Cardiac muscle cell (in vitro differentiated cells and primary cell): Measurements from ENCODE around the gene ARHGAP4. TPM values are rescaled to one million over a fixed set of nuclear protein-coding genes. Genes with fewer than 3 reads are reported as not detected.

Experiments
- DNase-seq, 2 donors: peaks; one replicate each; pipeline versions ENCODE4 v3.0.0 to v3.0.0-alpha.2; 2010 to 2017; ENCODE audit warnings: low read depth in 1 of 2, low spot score in 1 of 2
- H3K27ac ChIP-seq: fragments of 200-600 bp; sonication (generic); 2 replicates; pipeline ENCODE4 v1.5.1; 2016
- H3K27me3 ChIP-seq: fragments of 200-600 bp; sonication (generic); 2 replicates; pipeline ENCODE4 v1.6.0; 2016; ENCODE audit warnings: control low read depth
- H3K36me3 ChIP-seq: fragments of 200-600 bp; sonication (generic); 2 replicates; pipeline ENCODE4 v1.5.1; 2016; ENCODE audit warnings: control low read depth
- H3K4me1 ChIP-seq: fragments of 200-600 bp; sonication (generic); 2 replicates; pipeline ENCODE4 v1.8.1; 2017; ENCODE audit warnings: low read depth, mild to moderate bottlenecking, mixed run types
- H3K4me3 ChIP-seq: fragments of 200-600 bp; sonication (generic); 2 replicates; pipeline ENCODE4 v1.5.1; 2016; ENCODE audit warnings: mild to moderate bottlenecking
- H3K9me3 ChIP-seq: fragments of 200-600 bp; sonication (generic); 2 replicates; pipeline ENCODE4 v1.5.1; 2017; ENCODE audit warnings: low read depth, mild to moderate bottlenecking, control low read depth
- polyA plus RNA-seq: library from polyadenylated mRNA; unstranded; fragments of >200 nt; fragmentation: Nextera tagmentation; extraction: Ambion mirVana; gene quantifications from 2 replicates; pipeline ENCODE4 v1.2.1, GENCODE V29; 2016
- total RNA-seq: library from RNA; depleted of rRNA; stranded (reverse); fragments of >200 nt; gene quantifications from 2 replicates; pipeline ENCODE4 v1.2.3, GENCODE V29; 2016
- TF ChIP-seq, protein P1 (sequence below): IDR thresholded peaks from 2 replicates; pipeline ENCODE4 v1.5.1; 2012; ENCODE audit warnings: low read depth, mild to moderate bottlenecking, low read length

Gene ARHGAP4
- total and polyA plus RNA-seq, 2 experiments from 2014 or later, result 16.5 to 47.4 TPM

DNA sequence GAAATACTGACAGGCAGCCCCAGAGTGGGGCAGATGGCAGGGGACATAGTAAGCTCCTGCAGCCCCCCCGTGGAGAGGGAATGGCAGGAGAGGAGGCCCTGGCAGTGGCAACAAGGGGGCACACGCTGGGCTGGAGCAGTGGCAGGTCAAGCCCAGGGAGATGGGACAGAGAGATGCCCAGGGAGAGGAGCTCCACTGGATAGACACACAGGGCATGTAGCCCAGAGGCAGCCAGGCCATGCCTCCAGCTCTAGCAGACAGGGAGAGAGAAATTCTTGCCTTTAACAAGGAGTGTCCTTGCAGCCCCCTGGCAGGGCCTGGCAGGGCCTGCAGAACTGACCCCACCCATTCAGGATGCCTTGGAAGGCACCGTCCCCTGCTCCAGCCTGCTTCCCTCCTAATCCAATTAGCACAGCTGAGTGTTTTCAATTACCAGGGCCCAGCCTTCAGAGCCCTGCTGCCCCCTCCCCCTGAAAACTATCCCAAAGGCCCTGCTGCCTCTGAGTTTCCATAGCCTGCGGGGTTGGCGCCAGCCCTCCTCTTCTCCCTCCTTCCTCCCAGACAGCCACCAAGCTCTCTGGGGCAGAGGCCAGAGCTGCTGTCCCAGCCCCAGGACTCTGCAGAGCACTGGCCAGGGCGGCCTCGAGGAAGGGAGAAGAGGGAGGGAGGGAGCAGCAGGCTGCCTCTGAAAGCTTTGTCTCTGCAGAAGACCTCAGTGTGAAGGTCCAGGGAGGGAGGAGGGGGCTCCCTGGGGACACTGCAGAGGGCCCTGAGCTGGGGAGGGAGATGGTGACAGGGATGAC is 52.6 kb downstream of the ARHGAP4 start:
- no peaks in the 10 kb centered on the region for H3K9me3 ChIP-seq
- peak in 1 of 2 donors; percentile 11 for DNase-seq
- H3K27me3 ChIP-seq, result no peaks in the 10 kb centered on the region
- no peaks in the 10 kb centered on the region for H3K36me3 ChIP-seq
- no peaks in the 10 kb centered on the region for H3K4me1 ChIP-seq
- no peak overlapping the region for H3K4me3 ChIP-seq
- no peak overlapping the region for H3K27ac ChIP-seq
- TF ChIP-seq, protein P1, sequence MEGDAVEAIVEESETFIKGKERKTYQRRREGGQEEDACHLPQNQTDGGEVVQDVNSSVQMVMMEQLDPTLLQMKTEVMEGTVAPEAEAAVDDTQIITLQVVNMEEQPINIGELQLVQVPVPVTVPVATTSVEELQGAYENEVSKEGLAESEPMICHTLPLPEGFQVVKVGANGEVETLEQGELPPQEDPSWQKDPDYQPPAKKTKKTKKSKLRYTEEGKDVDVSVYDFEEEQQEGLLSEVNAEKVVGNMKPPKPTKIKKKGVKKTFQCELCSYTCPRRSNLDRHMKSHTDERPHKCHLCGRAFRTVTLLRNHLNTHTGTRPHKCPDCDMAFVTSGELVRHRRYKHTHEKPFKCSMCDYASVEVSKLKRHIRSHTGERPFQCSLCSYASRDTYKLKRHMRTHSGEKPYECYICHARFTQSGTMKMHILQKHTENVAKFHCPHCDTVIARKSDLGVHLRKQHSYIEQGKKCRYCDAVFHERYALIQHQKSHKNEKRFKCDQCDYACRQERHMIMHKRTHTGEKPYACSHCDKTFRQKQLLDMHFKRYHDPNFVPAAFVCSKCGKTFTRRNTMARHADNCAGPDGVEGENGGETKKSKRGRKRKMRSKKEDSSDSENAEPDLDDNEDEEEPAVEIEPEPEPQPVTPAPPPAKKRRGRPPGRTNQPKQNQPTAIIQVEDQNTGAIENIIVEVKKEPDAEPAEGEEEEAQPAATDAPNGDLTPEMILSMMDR, result no peak

DNA sequence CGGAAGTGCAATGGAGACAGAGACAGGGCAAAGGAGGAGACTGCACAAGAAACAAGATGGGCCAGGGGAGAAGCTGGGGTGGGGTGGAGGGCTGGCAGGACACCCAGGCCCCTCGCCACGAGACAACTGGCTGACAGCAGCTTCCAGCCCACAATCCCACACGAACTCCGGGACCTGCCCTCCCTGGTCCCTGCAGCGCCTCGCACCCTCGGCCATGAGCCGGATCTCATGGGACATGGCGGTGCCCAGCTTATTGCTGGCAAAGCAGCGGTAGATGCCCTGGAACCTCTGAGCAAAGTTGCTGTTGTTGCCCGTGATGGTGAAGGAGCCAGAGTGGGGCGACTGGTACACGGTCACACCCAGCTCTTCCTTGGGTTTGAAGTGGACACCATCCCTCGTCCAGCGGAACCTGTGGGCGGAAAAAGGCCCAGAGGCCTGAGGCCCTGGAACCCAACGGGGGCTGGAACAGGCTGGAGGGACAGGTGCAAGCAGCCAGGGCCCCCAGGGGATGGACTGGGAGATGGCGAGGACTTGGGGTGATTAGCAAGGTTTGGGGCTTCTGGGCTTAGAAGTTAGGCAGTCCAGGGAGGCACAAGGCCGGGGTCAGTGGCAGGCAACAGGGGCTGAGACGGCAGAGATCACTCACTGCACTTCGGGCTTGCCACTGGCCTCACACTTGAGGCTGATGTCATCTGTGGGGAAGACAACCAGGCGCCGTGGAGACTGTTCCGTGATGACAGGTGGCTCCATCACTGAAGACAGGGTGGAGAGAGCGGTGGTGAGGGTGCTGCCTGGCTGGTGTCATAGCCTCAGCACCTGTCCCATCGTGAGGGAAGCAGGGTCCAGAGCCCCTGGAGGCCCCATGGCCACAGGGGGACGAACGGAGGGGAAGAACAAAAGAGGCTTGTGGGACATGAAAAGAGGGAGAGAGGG is 53.9 kb downstream of the ARHGAP4 start:
- H3K27me3 ChIP-seq, result no peaks in the 10 kb centered on the region
- no peak for DNase-seq
- no peak overlapping the region for H3K4me3 ChIP-seq
- no peaks in the 10 kb centered on the region for H3K9me3 ChIP-seq
- TF ChIP-seq, protein P1, result no peak
- no peaks in the 10 kb centered on the region for H3K4me1 ChIP-seq
- no peak overlapping the region for H3K27ac ChIP-seq
- H3K36me3 ChIP-seq, result no peaks in the 10 kb centered on the region

DNA sequence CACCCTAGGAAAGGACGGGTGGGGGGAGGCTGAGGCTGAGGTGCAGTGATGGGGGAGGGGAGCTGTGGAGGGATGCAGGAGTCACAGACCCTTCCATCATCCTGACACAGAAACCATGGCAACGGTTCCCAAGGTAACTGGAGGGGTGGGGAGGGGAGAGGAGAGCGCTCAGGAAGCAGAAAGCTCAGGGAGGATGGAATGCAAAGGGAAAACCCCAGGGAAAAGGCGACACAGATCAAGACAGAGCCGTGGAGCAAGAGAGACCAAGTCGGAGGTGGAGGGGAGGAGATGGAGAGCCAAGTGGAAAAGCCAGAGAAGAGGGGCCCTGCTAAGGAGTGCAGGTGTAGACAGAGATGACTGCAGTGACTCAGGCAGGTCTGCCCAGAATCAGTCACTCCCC is 54.6 kb downstream of the ARHGAP4 start:
- Histone ChIP-seq H3K27me3 (no peaks in the 10 kb centered on the region), H3K36me3 (no peaks in the 10 kb centered on the region), H3K9me3 (no peaks in the 10 kb centered on the region), H3K4me3 (no peak overlapping the region), H3K27ac (no peak overlapping the region), H3K4me1 (no peaks in the 10 kb centered on the region)
- no peak for DNase-seq
- TF ChIP-seq, protein P1, result no peak

DNA sequence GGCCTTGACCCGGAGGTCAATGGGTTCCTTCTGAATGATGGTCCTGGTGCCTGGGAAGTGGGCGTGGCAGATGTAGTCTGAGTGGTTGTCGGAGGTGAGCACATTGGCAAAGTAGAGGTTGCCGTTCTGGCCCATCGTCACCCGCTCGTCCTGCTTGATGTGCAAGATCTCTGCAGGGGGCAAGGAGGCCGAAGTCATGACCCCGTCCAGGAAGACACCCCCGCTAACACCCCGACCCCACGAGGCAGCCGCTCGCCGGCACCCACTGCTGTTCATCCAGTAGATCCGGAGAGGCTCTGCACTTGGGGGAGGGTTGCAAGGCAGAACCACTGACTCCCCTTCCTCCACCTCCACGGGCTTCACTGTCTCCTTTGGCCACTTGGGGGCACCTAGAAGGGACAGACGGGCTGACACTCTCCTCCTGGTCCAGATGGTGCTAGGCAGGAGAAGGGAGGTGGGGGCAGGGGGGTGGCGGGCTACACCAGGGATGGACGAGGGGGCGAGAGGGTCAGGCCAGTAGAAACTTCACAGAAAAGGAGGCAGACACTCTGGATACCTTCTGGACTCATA is 55.2 kb downstream of the ARHGAP4 start:
- DNase-seq, result no peak

DNA sequence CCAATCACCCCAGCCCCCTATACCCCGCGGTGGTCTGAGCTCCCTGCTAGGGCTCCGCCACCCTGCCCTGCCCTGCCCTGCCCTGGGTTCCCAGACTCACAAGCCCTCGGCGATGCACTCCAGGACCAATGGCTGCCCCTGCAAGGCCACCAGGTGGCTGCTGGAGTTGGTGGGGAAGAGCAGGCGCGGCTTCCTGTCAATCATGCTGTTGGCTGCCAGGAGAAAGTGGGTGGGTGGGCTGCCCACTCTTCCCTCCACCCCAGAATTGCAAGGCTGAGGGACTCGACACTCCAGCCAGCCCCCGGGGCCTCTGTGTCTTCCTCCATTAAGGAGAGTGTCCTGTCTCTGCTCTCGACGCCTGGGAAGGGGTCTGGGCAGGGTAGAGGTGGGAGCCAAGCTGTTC is 55.8 kb downstream of the ARHGAP4 start:
- Histone ChIP-seq H3K36me3 (no peaks in the 10 kb centered on the region), H3K4me3 (no peak overlapping the region), H3K9me3 (no peaks in the 10 kb centered on the region), H3K4me1 (no peaks in the 10 kb centered on the region), H3K27me3 (no peaks in the 10 kb centered on the region), H3K27ac (no peak overlapping the region)
- no peak for DNase-seq
- TF ChIP-seq, protein P1, result no peak

More for the DNA sequence above, 55.2 kb downstream of the ARHGAP4 start:
- no peaks in the 10 kb centered on the region for H3K9me3 ChIP-seq
- H3K36me3 ChIP-seq, result no peaks in the 10 kb centered on the region
- no peak overlapping the region for H3K4me3 ChIP-seq
- H3K27me3 ChIP-seq, result no peaks in the 10 kb centered on the region
- TF ChIP-seq, protein P1, result no peak
- no peaks in the 10 kb centered on the region for H3K4me1 ChIP-seq
- no peak overlapping the region for H3K27ac ChIP-seq
